IMR-90 (cell line): ENCODE data around the gene KCNK17. TPM values are rescaled to one million over a fixed set of nuclear protein-coding genes. Genes with fewer than 3 reads are reported as not detected.

Source experiments
- ATAC-seq: fragments of 200-7000 bp; cut with Tn5 transposase; 2 replicates; pipeline ENCODE4 v1.9.1; 2020; ENCODE audit warnings: low read depth, mild to moderate bottlenecking, moderate library complexity
- BruUV-seq: library from RNA; stranded (reverse); fragments of 400-500 nt; replicated peaks from 2 replicates; lab custom pipeline; 2021; lab: Mats Ljungman, UMichigan
- CTCF ChIA-PET: fragments of 300-600 bp; formaldehyde crosslinking; extraction: SDS; loops from one replicate; lab custom pipeline; 2021; ENCODE audit warnings: antibody characterized with exemption; lab: Yijun Ruan, JAX
- POLR2A ChIA-PET: fragments of 300-600 bp; sonication (Branson Sonifier 250); formaldehyde crosslinking; loops from one replicate; lab custom pipeline; 2022; ENCODE audit warnings: antibody characterized with exemption; ENCODE audit not compliant: unreplicated experiment; lab: Charles Lee
- DNase-seq: peaks from one replicate; pipeline ENCODE4 v3.0.0; 2013
- H2AFZ ChIP-seq: replicated peaks from 2 replicates; pipeline ENCODE3; 2013; ENCODE audit warnings: low read length, mild to moderate bottlenecking; ENCODE audit not compliant: poor library complexity
- H2AK5ac ChIP-seq: 2 replicates; pipeline ENCODE4 v1.6.1; 2013; ENCODE audit warnings: low read depth, low read length, inconsistent platforms
- H2AK9ac ChIP-seq: replicated peaks from 2 replicates; pipeline ENCODE3; 2013; ENCODE audit warnings: mild to moderate bottlenecking, low read depth, low read length, moderate library complexity; ENCODE audit not compliant: poor library complexity
- H2BK120ac ChIP-seq: 2 replicates; pipeline ENCODE4 v1.6.1; 2013; ENCODE audit warnings: low read depth, low read length, inconsistent platforms
- H2BK15ac ChIP-seq: 3 replicates; pipeline ENCODE4 v1.6.1; 2013; ENCODE audit warnings: low read depth, low read length, inconsistent platforms
- H2BK20ac ChIP-seq: 2 replicates; pipeline ENCODE4 v1.6.1; 2013; ENCODE audit warnings: low read depth, mild to moderate bottlenecking, inconsistent platforms, low read length, moderate library complexity
- H2BK5ac ChIP-seq: 2 replicates; pipeline ENCODE4 v1.6.1; 2013; ENCODE audit warnings: mild to moderate bottlenecking, low read depth, low read length, inconsistent platforms; ENCODE audit not compliant: poor library complexity, severe bottlenecking
- H3K14ac ChIP-seq: replicated peaks from 2 replicates; pipeline ENCODE4 v1.6.1; 2013; ENCODE audit warnings: low read depth, low read length, inconsistent platforms
- H3K18ac ChIP-seq: 2 replicates; pipeline ENCODE4 v1.6.1; 2013; ENCODE audit warnings: low read depth, low read length, control low read depth
- H3K23ac ChIP-seq: 2 replicates; pipeline ENCODE4 v1.6.1; 2013; ENCODE audit warnings: low read depth, low read length, inconsistent platforms
- H3K27ac ChIP-seq: 2 replicates; pipeline ENCODE4 v1.5.1; 2013; ENCODE audit warnings: mild to moderate bottlenecking, control low read depth, low read length; ENCODE audit not compliant: insufficient read depth
- H3K27me3 ChIP-seq: 2 replicates; pipeline ENCODE4 v1.6.1; 2013; ENCODE audit warnings: low read length; ENCODE audit not compliant: control insufficient read depth, insufficient read depth
- H3K36me3 ChIP-seq: 2 replicates; pipeline ENCODE4 v1.6.1; 2013; ENCODE audit warnings: low read length, mixed read lengths; ENCODE audit not compliant: control insufficient read depth, insufficient read depth
- H3K4ac ChIP-seq: 2 replicates; pipeline ENCODE4 v1.6.1; 2013; ENCODE audit warnings: low read depth, low read length, inconsistent platforms
- H3K4me1 ChIP-seq: 2 replicates; pipeline ENCODE4 v1.6.1; 2013; ENCODE audit warnings: low read length, mixed read lengths; ENCODE audit not compliant: control insufficient read depth, insufficient read depth
- H3K4me2 ChIP-seq: 2 replicates; pipeline ENCODE4 v1.6.1; 2013; ENCODE audit warnings: low read depth, mild to moderate bottlenecking, control low read depth, low read length, moderate library complexity
- H3K4me3 ChIP-seq: 2 replicates; pipeline ENCODE4 v1.5.1; 2013; ENCODE audit warnings: low read depth, mild to moderate bottlenecking, control low read depth, low read length, moderate library complexity; ENCODE audit not compliant: insufficient read depth
- H3K56ac ChIP-seq: 2 replicates; pipeline ENCODE4 v1.6.1; 2013; ENCODE audit warnings: low read length, inconsistent platforms; ENCODE audit not compliant: insufficient read depth; ENCODE audit errors: extremely low read depth
- H3K79me1 ChIP-seq, 2 experiments: 2 replicates each; pipeline ENCODE4 v1.6.1; 2013; ENCODE audit warnings: low read length in 2 of 2, inconsistent platforms in 1 of 2, low read depth in 1 of 2
- H3K9ac ChIP-seq: 2 replicates; pipeline ENCODE4 v1.6.1; 2013; ENCODE audit warnings: low read depth, low read length, control low read depth
- H3K9me1 ChIP-seq: 2 replicates; pipeline ENCODE4 v1.6.1; 2013; ENCODE audit warnings: low read length, inconsistent platforms; ENCODE audit not compliant: insufficient read depth
- H3K9me3 ChIP-seq: 2 replicates; pipeline ENCODE4 v1.6.1; 2013; ENCODE audit warnings: low read length; ENCODE audit not compliant: control insufficient read depth, insufficient read depth
- H4K20me1 ChIP-seq: 2 replicates; pipeline ENCODE4 v1.6.1; 2013; ENCODE audit warnings: low read length, inconsistent platforms; ENCODE audit not compliant: insufficient read depth
- H4K5ac ChIP-seq: 2 replicates; pipeline ENCODE4 v1.6.1; 2013; ENCODE audit warnings: mild to moderate bottlenecking, low read depth, low read length, control low read depth
- H4K8ac ChIP-seq, 2 experiments: 2 replicates each; pipeline ENCODE4 v1.6.1; 2013; ENCODE audit warnings: low read depth in 2 of 2, low read length in 2 of 2, control low read depth in 1 of 2, inconsistent platforms in 1 of 2
- H4K91ac ChIP-seq: 2 replicates; pipeline ENCODE4 v1.6.1; 2013; ENCODE audit warnings: low read depth, low read length, inconsistent platforms; ENCODE audit not compliant: insufficient read depth
- MAZ ChIP-seq: IDR thresholded peaks from 2 replicates; pipeline ENCODE4 v1.6.1; 2012; ENCODE audit warnings: low read depth, mild to moderate bottlenecking, low read length, improper control_type of control experiment, moderate library complexity, borderline replicate concordance
- RCOR1 ChIP-seq: IDR thresholded peaks from 2 replicates; pipeline ENCODE4 v1.6.1; 2012; ENCODE audit warnings: mild to moderate bottlenecking, low read length, improper control_type of control experiment; ENCODE audit not compliant: insufficient replicate concordance
- RFX5 ChIP-seq: IDR thresholded peaks from 2 replicates; pipeline ENCODE4 v1.8.0; 2012; ENCODE audit warnings: low read depth, mild to moderate bottlenecking, low read length, moderate library complexity
- WGBS, 2 experiments: methylation state at CpG; one replicate each; pipeline versions ENCODE4 v1.1.5 to v1.1.7; 2013; ENCODE audit warnings: missing lambda C conversion rate in 2 of 2; ENCODE audit not compliant: insufficient read length in 1 of 2; ENCODE audit errors: extremely low coverage in 2 of 2; 5-methylcytosine and 5-hydroxymethylcytosine counted together
- dilution Hi-C: fragments of 300-500 bp; cut with HindIII; formaldehyde crosslinking; loops from one replicate; pipeline ENCODE4 v1.14.3; 2018; ENCODE audit warnings: low sequenced_read_pairs; ENCODE audit not compliant: unreplicated experiment
- in situ Hi-C: fragments of 300-500 bp; cut with MboI; formaldehyde crosslinking; loops from 3 replicates; pipeline ENCODE4 v1.14.3; 2019; ENCODE audit warnings: low sequenced_read_pairs, inconsistent platforms, mixed read lengths
- intact Hi-C: fragments of 100-400 bp; cut with micrococcal nuclease; formaldehyde crosslinking; loops from 2 replicates; pipeline ENCODE4 v1.10.0; 2022
- polyA plus RNA-seq, 3 experiments: library from polyadenylated mRNA; depleted of rRNA; stranded (reverse); fragments of >200 nt; gene quantifications; 2 replicates each; pipeline ENCODE4 v1.2.3, GENCODE V29; 2012; ENCODE audit warnings: low replicate concordance in 1 of 3
- total RNA-seq: library from RNA; depleted of rRNA; stranded (reverse); fragments of >200 nt; gene quantifications from 2 replicates; pipeline ENCODE4 v1.2.3, GENCODE V29; 2012

Gene KCNK17
- total and polyA plus RNA-seq, 2 of the 4 experiments (the other 2 are of a cell fraction): not detected

GRCh38 chr6:39269961-39270360 is 44.3 kb downstream of the KCNK17 start:
- H2BK20ac ChIP-seq: no peak overlapping the region
- H2BK120ac ChIP-seq: no peak overlapping the region
- H4K20me1 ChIP-seq: no peaks in the 10 kb centered on the region
- H3K9me1 ChIP-seq: no peaks in the 10 kb centered on the region
- H3K9me3 ChIP-seq: no peaks in the 10 kb centered on the region
- no peak overlapping the region for H4K5ac ChIP-seq
- WGBS, 2 experiments: no CpG with 5 or more reads among the region's 1 CpG
- no peaks in the 10 kb centered on the region for H3K4me1 ChIP-seq
- H3K9ac ChIP-seq: no peak overlapping the region
- ChIA-PET POLR2A (no interaction called here), CTCF (no interaction called here)
- H2BK15ac ChIP-seq: no peak overlapping the region
- H2AK5ac ChIP-seq: no peak overlapping the region
- no peak overlapping the region for H3K27ac ChIP-seq
- DNase-seq (no peak), ATAC-seq (no peak)
- H2AK9ac ChIP-seq: no peak overlapping the region
- BruUV-seq: no TSS peak
- H3K23ac ChIP-seq: no peak overlapping the region
- no peak overlapping the region for H3K18ac ChIP-seq
- no peaks in the 10 kb centered on the region for H3K36me3 ChIP-seq
- H3K79me1 ChIP-seq: no peaks in the 10 kb centered on the region
- no peak overlapping the region for H4K8ac ChIP-seq
- in situ Hi-C loops (no loop called here), dilution Hi-C loops (no loop called here), intact Hi-C loops (no loop called here)
- no peak overlapping the region for H2BK5ac ChIP-seq
- no peak overlapping the region for H3K56ac ChIP-seq
- H3K4ac ChIP-seq: no peak overlapping the region
- no peak overlapping the region for H3K4me2 ChIP-seq
- H3K4me3 ChIP-seq: no peak overlapping the region
- H3K27me3 ChIP-seq: no peaks in the 10 kb centered on the region
- no peak overlapping the region for H2AFZ ChIP-seq
- H4K91ac ChIP-seq: no peak overlapping the region
- TF ChIP-seq RFX5: no peak
- no peak for TF ChIP-seq MAZ
- no peak for TF ChIP-seq RCOR1
- H3K14ac ChIP-seq: no peak overlapping the region
